ENCODE data around the gene PHOSPHO2.

DNA sequence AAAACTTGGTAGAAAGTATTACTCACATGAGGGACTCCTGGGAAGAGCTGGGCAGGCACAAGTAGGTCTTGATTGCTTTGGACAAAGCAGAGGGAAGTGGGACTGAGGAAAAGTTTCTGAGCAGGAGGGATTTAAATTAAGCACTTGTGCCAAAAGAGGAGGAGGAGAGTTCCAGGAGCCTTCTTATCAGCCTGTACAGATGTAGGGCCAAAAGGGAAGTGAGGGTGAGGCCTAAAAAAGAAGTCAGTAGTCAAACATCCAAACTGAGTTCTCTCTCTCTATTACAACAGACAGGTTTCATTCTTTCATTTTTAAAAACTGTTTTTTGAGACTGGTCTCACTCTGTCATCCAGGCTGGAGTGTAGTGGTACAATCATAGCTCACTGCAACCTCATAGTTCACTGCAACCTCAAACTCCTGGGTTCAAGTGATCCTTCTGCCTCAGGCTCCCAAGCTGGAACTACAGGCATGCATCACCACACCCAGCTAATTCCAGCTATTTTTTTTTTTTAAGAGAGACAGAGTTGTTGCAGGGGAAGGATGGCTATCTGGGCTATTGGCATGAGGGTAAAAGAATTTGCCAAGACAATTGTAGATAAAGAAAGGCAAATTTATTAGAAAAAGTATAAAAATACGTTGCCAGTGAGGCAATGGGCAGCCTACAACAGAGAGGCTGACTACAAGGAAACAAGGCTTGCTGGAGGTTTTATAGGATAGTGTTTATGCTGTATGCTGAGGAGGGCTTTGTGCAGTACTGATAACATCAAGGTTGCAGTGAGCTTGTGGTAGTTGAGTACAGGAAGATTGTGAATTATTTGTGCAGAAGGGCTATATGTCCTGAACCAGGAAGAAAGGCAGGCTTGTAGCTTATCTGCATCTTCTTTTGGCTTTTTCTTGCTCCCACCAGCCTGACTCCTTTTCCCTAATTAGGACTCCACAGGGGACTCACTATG is 29.0 kb upstream of the PHOSPHO2 start:
- TF ChIP-seq, protein P1, sequence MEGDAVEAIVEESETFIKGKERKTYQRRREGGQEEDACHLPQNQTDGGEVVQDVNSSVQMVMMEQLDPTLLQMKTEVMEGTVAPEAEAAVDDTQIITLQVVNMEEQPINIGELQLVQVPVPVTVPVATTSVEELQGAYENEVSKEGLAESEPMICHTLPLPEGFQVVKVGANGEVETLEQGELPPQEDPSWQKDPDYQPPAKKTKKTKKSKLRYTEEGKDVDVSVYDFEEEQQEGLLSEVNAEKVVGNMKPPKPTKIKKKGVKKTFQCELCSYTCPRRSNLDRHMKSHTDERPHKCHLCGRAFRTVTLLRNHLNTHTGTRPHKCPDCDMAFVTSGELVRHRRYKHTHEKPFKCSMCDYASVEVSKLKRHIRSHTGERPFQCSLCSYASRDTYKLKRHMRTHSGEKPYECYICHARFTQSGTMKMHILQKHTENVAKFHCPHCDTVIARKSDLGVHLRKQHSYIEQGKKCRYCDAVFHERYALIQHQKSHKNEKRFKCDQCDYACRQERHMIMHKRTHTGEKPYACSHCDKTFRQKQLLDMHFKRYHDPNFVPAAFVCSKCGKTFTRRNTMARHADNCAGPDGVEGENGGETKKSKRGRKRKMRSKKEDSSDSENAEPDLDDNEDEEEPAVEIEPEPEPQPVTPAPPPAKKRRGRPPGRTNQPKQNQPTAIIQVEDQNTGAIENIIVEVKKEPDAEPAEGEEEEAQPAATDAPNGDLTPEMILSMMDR (IDR thresholded peaks at IDR 0.05) = no peak
- TF ChIP-seq EZH2 (IDR thresholded peaks at IDR 0.05) (no peak), EZH2phosphoT487 (IDR thresholded peaks at IDR 0.05) (no peak)

Measured in neural progenitor cell (in vitro differentiated cells).